H9 (cell line): ENCODE measurements around the gene PPP3CA. TPM values are rescaled to one million over a fixed set of nuclear protein-coding genes. Genes with fewer than 3 reads are reported as not detected.

Experiments used
- DNase-seq: peaks from one replicate; pipeline ENCODE4 v3.0.0-alpha.2; 2017
- H2AFZ ChIP-seq: one replicate; pipeline ENCODE4 v1.6.1; 2013; ENCODE audit warnings: mild to moderate bottlenecking, low read length, control low read depth, moderate library complexity
- H2AK5ac ChIP-seq: 2 replicates; pipeline ENCODE4 v1.6.1; 2013; ENCODE audit warnings: low read length, control low read depth, mixed read lengths; ENCODE audit not compliant: insufficient read length
- H2BK120ac ChIP-seq: one replicate; pipeline ENCODE4 v1.6.1; 2013; ENCODE audit warnings: low read depth, mild to moderate bottlenecking, low read length, control low read depth, inconsistent platforms; ENCODE audit not compliant: poor library complexity, severe bottlenecking
- H2BK12ac ChIP-seq: 2 replicates; pipeline ENCODE4 v1.6.1; 2013; ENCODE audit warnings: low read length, control low read depth, mixed read lengths, low read depth; ENCODE audit not compliant: insufficient read length
- H2BK15ac ChIP-seq: 2 replicates; pipeline ENCODE4 v1.6.1; 2013; ENCODE audit warnings: low read depth, low read length, control low read depth
- H2BK20ac ChIP-seq: one replicate; pipeline ENCODE4 v1.6.1; 2013; ENCODE audit warnings: low read depth, mild to moderate bottlenecking, low read length, control low read depth, inconsistent platforms; ENCODE audit not compliant: poor library complexity, severe bottlenecking
- H2BK5ac ChIP-seq: 2 replicates; pipeline ENCODE4 v1.6.1; 2013; ENCODE audit warnings: low read length, control low read depth, mixed read lengths; ENCODE audit not compliant: insufficient read length
- H3K14ac ChIP-seq: 2 replicates; pipeline ENCODE4 v1.6.1; 2013; ENCODE audit warnings: low read length, control low read depth; ENCODE audit not compliant: insufficient read depth
- H3K18ac ChIP-seq: 2 replicates; pipeline ENCODE4 v1.6.1; 2013; ENCODE audit warnings: low read depth, mild to moderate bottlenecking, mixed read lengths, low read length, control low read depth; ENCODE audit not compliant: insufficient read length
- H3K23ac ChIP-seq: 2 replicates; pipeline ENCODE4 v1.6.1; 2013; ENCODE audit warnings: low read length, control low read depth, mixed read lengths, low read depth; ENCODE audit not compliant: insufficient read length
- H3K23me2 ChIP-seq: 2 replicates; pipeline ENCODE4 v1.6.1; 2013; ENCODE audit warnings: low read depth, mild to moderate bottlenecking, mixed read lengths, low read length, control low read depth; ENCODE audit not compliant: insufficient read length, poor library complexity, severe bottlenecking
- H3K27ac ChIP-seq: 2 replicates; pipeline ENCODE4 v1.5.1; 2013; ENCODE audit warnings: low read length, control low read depth, mixed read lengths, low read depth; ENCODE audit not compliant: insufficient read length
- H3K27me3 ChIP-seq: 2 replicates; pipeline ENCODE4 v1.6.1; 2013; ENCODE audit warnings: low read length, control low read depth, inconsistent platforms; ENCODE audit not compliant: insufficient read depth
- H3K4ac ChIP-seq: 2 replicates; pipeline ENCODE4 v1.6.1; 2013; ENCODE audit warnings: low read depth, mild to moderate bottlenecking, control low read depth, inconsistent platforms, low read length, moderate library complexity
- H3K4me1 ChIP-seq: 2 replicates; pipeline ENCODE4 v1.6.1; 2013; ENCODE audit warnings: low read length, control low read depth, inconsistent platforms; ENCODE audit not compliant: insufficient read depth
- H3K4me2 ChIP-seq: 2 replicates; pipeline ENCODE4 v1.6.1; 2013; ENCODE audit warnings: low read length, control low read depth, mixed read lengths; ENCODE audit not compliant: insufficient read length, insufficient read depth
- H3K56ac ChIP-seq: 2 replicates; pipeline ENCODE4 v1.6.1; 2013; ENCODE audit warnings: low read depth, mild to moderate bottlenecking, mixed read lengths, low read length, control low read depth; ENCODE audit not compliant: insufficient read length
- H3K79me1 ChIP-seq: 2 replicates; pipeline ENCODE4 v1.6.1; 2013; ENCODE audit warnings: low read depth, mild to moderate bottlenecking, moderate library complexity, low read length, control low read depth, inconsistent platforms; ENCODE audit not compliant: insufficient read depth, poor library complexity, severe bottlenecking
- H3K79me2 ChIP-seq: 2 replicates; pipeline ENCODE4 v1.6.1; 2013; ENCODE audit warnings: low read length, control low read depth, inconsistent platforms; ENCODE audit not compliant: insufficient read depth
- H3K9ac ChIP-seq: 2 replicates; pipeline ENCODE4 v1.6.1; 2013; ENCODE audit warnings: low read length, control low read depth, mixed read lengths; ENCODE audit not compliant: insufficient read length; ENCODE audit errors: extremely low read depth
- H3K9me3 ChIP-seq: one replicate; pipeline ENCODE4 v1.6.1; 2013; ENCODE audit warnings: low read depth, low read length, inconsistent platforms; ENCODE audit not compliant: control insufficient read depth
- H3T11ph ChIP-seq: one replicate; pipeline ENCODE4 v1.6.1; 2013; ENCODE audit warnings: mild to moderate bottlenecking, low read length, control low read depth, inconsistent platforms
- H4K20me1 ChIP-seq: one replicate; pipeline ENCODE4 v1.6.1; 2013; ENCODE audit not compliant: control insufficient read depth, insufficient read length, insufficient read depth
- H4K5ac ChIP-seq: 2 replicates; pipeline ENCODE4 v1.6.1; 2013; ENCODE audit warnings: low read depth, mild to moderate bottlenecking, mixed read lengths, low read length, control low read depth; ENCODE audit not compliant: insufficient read length
- H4K8ac ChIP-seq: replicated peaks from 2 replicates; pipeline ENCODE4 v1.6.1; 2013; ENCODE audit warnings: low read length, control low read depth, mixed read lengths, low read depth; ENCODE audit not compliant: insufficient read length
- H4K91ac ChIP-seq: 2 replicates; pipeline ENCODE4 v1.6.1; 2013; ENCODE audit warnings: low read depth, mild to moderate bottlenecking, moderate library complexity, mixed read lengths, low read length, control low read depth; ENCODE audit not compliant: insufficient read length
- H3K27ac Mint-ChIP-seq, 3 experiments: 2 replicates in 2 of 3; 3 replicates in 1 of 3; pipeline ENCODE4 v1.8.0; 2020 to 2021; ENCODE audit warnings: mixed read lengths in 3 of 3, mild to moderate bottlenecking in 1 of 3, moderate library complexity in 1 of 3
- H3K27me3 Mint-ChIP-seq: 2 replicates; pipeline ENCODE4 v1.8.0; 2021; ENCODE audit warnings: low read depth, mild to moderate bottlenecking, moderate library complexity, mixed read lengths
- H3K36me3 Mint-ChIP-seq, 3 experiments: 2 replicates in 2 of 3; 3 replicates in 1 of 3; pipeline ENCODE4 v1.8.0; 2020 to 2021; ENCODE audit warnings: low read depth in 3 of 3, mixed read lengths in 3 of 3; ENCODE audit not compliant: insufficient read depth in 1 of 3
- H3K4me1 Mint-ChIP-seq, 2 experiments: 2 replicates each; pipeline ENCODE4 v1.8.0; 2020; ENCODE audit warnings: mixed read lengths in 2 of 2
- H3K4me3 Mint-ChIP-seq, 2 experiments: 2 replicates in 1 of 2; 3 replicates in 1 of 2; pipeline ENCODE4 v1.8.0; 2020 to 2021; ENCODE audit warnings: mild to moderate bottlenecking in 2 of 2, mixed read lengths in 2 of 2, moderate library complexity in 1 of 2
- H3K9me3 Mint-ChIP-seq, 2 experiments: 2 replicates in 1 of 2; 3 replicates in 1 of 2; pipeline ENCODE4 v1.8.0; 2020; ENCODE audit warnings: mild to moderate bottlenecking in 2 of 2, mixed read lengths in 2 of 2, moderate library complexity in 1 of 2
- WGBS: extraction: QIAGEN DNeasy Blood & Tissue Kit; methylation state at CpG from one replicate; pipeline ENCODE4 v1.1.7; 2013; ENCODE audit warnings: missing lambda C conversion rate, low lambda C conversion rate, mixed read lengths; ENCODE audit not compliant: insufficient read length; ENCODE audit errors: extremely low coverage; 5-methylcytosine and 5-hydroxymethylcytosine counted together
- total RNA-seq: library from RNA; stranded (reverse); gene quantifications from 2 replicates; pipeline ENCODE4 v1.2.1, GENCODE V29; 2021
- TF ChIP-seq, protein P1 (sequence below): fragments of 200-600 bp; sonication (generic); conservative IDR thresholded peaks from 3 replicates; pipeline ENCODE4 v1.8.0; 2021; ENCODE audit warnings: antibody characterized with exemption, mild to moderate bottlenecking

PPP3CA gene
- total RNA-seq, 1 experiment from 2014 or later, result 16.8 TPM

DNA sequence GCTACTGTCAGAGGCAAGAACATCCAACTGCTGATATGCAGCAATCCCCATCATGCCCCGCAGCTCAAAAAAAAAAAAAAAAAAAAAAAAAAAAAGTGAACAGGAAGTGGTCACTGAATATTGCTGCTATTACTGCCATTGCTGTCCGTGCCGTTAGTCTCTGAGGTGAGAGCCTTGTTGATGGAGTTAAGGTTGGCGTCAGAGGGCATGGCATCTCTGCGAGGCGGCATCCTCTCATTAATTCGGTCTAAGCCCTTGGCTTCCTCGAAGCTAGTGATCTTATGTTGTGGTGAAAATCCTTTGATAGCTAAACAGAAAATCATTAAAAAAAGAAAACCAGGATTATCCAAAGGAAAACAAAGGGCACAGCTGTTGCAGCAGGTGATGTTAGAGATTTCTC lies 321.6 kb downstream of the PPP3CA start:
- H3K4me1 ChIP-seq, result peaks cover 2% of the 10 kb centered on the region; the same call in 1 of the 2 replicates
- H3K18ac ChIP-seq, result no peak overlapping the region
- no peak overlapping the region for H3K14ac ChIP-seq
- no peak overlapping the region for H3T11ph ChIP-seq
- H2BK15ac ChIP-seq, result no peak overlapping the region
- Mint-ChIP-seq H3K9me3 (no peaks in the 10 kb centered on the region), H3K27ac (peak overlapping the region in 2 of 3 experiments; percentile 52 to 62; a peak in 1 of 7 replicates), H3K4me3 (no peak overlapping the region; a peak in 1 of 5 replicates), H3K36me3 (peaks cover 4 to 15% (median 9%) of the 10 kb centered on the region in 3 experiments; a peak in 6 of 7 replicates), H3K27me3 (no peaks in the 10 kb centered on the region), H3K4me1 (peaks cover 55 to 57% of the 10 kb centered on the region in 2 experiments)
- no peaks in the 10 kb centered on the region for H3K79me2 ChIP-seq
- H2BK120ac ChIP-seq, result no peak overlapping the region
- TF ChIP-seq, protein P1, sequence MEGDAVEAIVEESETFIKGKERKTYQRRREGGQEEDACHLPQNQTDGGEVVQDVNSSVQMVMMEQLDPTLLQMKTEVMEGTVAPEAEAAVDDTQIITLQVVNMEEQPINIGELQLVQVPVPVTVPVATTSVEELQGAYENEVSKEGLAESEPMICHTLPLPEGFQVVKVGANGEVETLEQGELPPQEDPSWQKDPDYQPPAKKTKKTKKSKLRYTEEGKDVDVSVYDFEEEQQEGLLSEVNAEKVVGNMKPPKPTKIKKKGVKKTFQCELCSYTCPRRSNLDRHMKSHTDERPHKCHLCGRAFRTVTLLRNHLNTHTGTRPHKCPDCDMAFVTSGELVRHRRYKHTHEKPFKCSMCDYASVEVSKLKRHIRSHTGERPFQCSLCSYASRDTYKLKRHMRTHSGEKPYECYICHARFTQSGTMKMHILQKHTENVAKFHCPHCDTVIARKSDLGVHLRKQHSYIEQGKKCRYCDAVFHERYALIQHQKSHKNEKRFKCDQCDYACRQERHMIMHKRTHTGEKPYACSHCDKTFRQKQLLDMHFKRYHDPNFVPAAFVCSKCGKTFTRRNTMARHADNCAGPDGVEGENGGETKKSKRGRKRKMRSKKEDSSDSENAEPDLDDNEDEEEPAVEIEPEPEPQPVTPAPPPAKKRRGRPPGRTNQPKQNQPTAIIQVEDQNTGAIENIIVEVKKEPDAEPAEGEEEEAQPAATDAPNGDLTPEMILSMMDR, result no peak
- H2BK12ac ChIP-seq, result no peak overlapping the region
- H3K27me3 ChIP-seq, result no peaks in the 10 kb centered on the region
- H3K9ac ChIP-seq, result no peak overlapping the region
- H2BK20ac ChIP-seq, result no peak overlapping the region
- no peaks in the 10 kb centered on the region for H3K9me3 ChIP-seq
- no peak overlapping the region for H3K56ac ChIP-seq
- no CpG with 5 or more reads among the region's 8 CpGs for WGBS
- no peak overlapping the region for H3K4ac ChIP-seq
- H3K27ac ChIP-seq, result no peak overlapping the region
- H2AK5ac ChIP-seq, result no peak overlapping the region
- H4K8ac ChIP-seq, result no peak overlapping the region
- no peak for DNase-seq
- no peak overlapping the region for H3K4me2 ChIP-seq
- no peaks in the 10 kb centered on the region for H4K20me1 ChIP-seq
- no peak overlapping the region for H4K91ac ChIP-seq
- no peak overlapping the region for H2AFZ ChIP-seq
- no peak overlapping the region for H3K23ac ChIP-seq
- H3K79me1 ChIP-seq, result no peaks in the 10 kb centered on the region
- no peak overlapping the region for H2BK5ac ChIP-seq
- no peaks in the 10 kb centered on the region for H3K23me2 ChIP-seq
- no peak overlapping the region for H4K5ac ChIP-seq
